ENCODE measurements around the gene SLC26A8. TPM values are rescaled to one million over a fixed set of nuclear protein-coding genes. Genes with fewer than 3 reads are reported as not detected.

The SLC26A8 gene
- total and polyA plus RNA-seq, 2 of the 13 experiments (the other 11 are each of a cell fraction or from before 2014, with no cell fraction given): 0.46 TPM; not detected in 1

- TF ChIP-seq ZNF563 (CRISPR knock-in tag; IDR thresholded peaks at IDR 0.05): no peak
- TF ChIP-seq ASH2L (IDR thresholded peaks at IDR 0.05; ENCODE audit: insufficient read length, low read depth, low read length): peak; percentile 29
- 0 out of 4 replicates have a peak, but pooled peaks of 1 of the 2 experiments have one; percentile 20 for TF ChIP-seq EP300 (IDR thresholded peaks at IDR 0.05; ENCODE audit: low read depth in 2 of 2, low read length in 2 of 2)
- TF ChIP-seq EP300 (CRISPR knock-in tag; IDR thresholded peaks at IDR 0.05; ENCODE audit: borderline replicate concordance): no peak
- no peak for TF ChIP-seq ARNTL (CRISPR knock-in tag; IDR thresholded peaks at IDR 0.05)
- TF ChIP-seq HOXA3 (CRISPR knock-in tag; IDR thresholded peaks at IDR 0.05): peak; percentile 41; the same call in 1 of the 2 replicates
- no peak for TF ChIP-seq YEATS2 (CRISPR knock-in tag; IDR thresholded peaks at IDR 0.05; ENCODE audit: borderline replicate concordance)
- TF ChIP-seq HDAC2 (CRISPR knock-in tag; IDR thresholded peaks at IDR 0.05): peak; percentile 32; the same call in 1 of the 2 replicates
- no peak for TF ChIP-seq MXD1 (CRISPR knock-in tag; IDR thresholded peaks at IDR 0.05)
- no peak for TF ChIP-seq MED8 (CRISPR knock-in tag; IDR thresholded peaks at IDR 0.05; ENCODE audit: insufficient replicate concordance)
- TF ChIP-seq ZNF512B (CRISPR knock-in tag; IDR thresholded peaks at IDR 0.05; ENCODE audit: borderline replicate concordance): no peak; the same call in 1 of the 2 replicates
- no peak for TF ChIP-seq MIXL1 (CRISPR knock-in tag; IDR thresholded peaks at IDR 0.05)
- peak; percentile 53; the same call in 1 of the 2 replicates for TF ChIP-seq ZMYM4 (CRISPR knock-in tag; IDR thresholded peaks at IDR 0.05)
- no peak for TF ChIP-seq HOXA7 (CRISPR knock-in tag; IDR thresholded peaks at IDR 0.05)
- TF ChIP-seq ZBTB26 (CRISPR knock-in tag; IDR thresholded peaks at IDR 0.05; ENCODE audit: borderline replicate concordance): no peak
- no peak for TF ChIP-seq MXD4 (CRISPR knock-in tag; IDR thresholded peaks at IDR 0.05)
- no peak for TF ChIP-seq YY1 (IDR thresholded peaks at IDR 0.05; ENCODE audit: insufficient read depth, insufficient replicate concordance, low read depth, low read length)
- no peak for TF ChIP-seq ZNF607 (CRISPR knock-in tag; IDR thresholded peaks at IDR 0.05; ENCODE audit: borderline replicate concordance)
- TF ChIP-seq ZNF770 (CRISPR knock-in tag; IDR thresholded peaks at IDR 0.05): peak; percentile 91
- TF ChIP-seq ELF3 (CRISPR knock-in tag; IDR thresholded peaks at IDR 0.05): no peak
- no peak for TF ChIP-seq BRCA1 (CRISPR knock-in tag; IDR thresholded peaks at IDR 0.05)
- TF ChIP-seq CREM (IDR thresholded peaks at IDR 0.05): peak; percentile 25; the same call in 1 of the 2 replicates
- TF ChIP-seq CREM (CRISPR knock-in tag; IDR thresholded peaks at IDR 0.05): no peak
- peak; percentile 30; the same call in 1 of the 2 replicates for TF ChIP-seq ETV5 (CRISPR knock-in tag; IDR thresholded peaks at IDR 0.05; ENCODE audit: borderline replicate concordance)
- no peak for TF ChIP-seq ZNF274 (CRISPR knock-in tag; IDR thresholded peaks at IDR 0.05)
- TF ChIP-seq KLF12 (CRISPR knock-in tag; IDR thresholded peaks at IDR 0.05; ENCODE audit: borderline replicate concordance): no peak
- no peak for TF ChIP-seq KLF6 (CRISPR knock-in tag; IDR thresholded peaks at IDR 0.05)
These were observed 102.3 kb downstream of the SLC26A8 start (continued) for GRCh38 chr6:35922139-35922554.
